Skeletal muscle tissue (tissue), 4 donors: Measurements from ENCODE around the gene DSC1. TPM values are rescaled to one million over a fixed set of nuclear protein-coding genes. Genes with fewer than 3 reads are reported as not detected.
"Not testable (repeated sequence)": the region's sequence is repeated elsewhere in the genome, so short reads cannot be mapped to it uniquely, and the experiment has no call there.

Experiments used
- H3K27ac ChIP-seq: one replicate; pipeline ENCODE4 v1.7.0; 2013; ENCODE audit warnings: mild to moderate bottlenecking, low read depth, low read length, inconsistent platforms
- H3K27me3 ChIP-seq, 3 donors: one replicate each; pipeline ENCODE4 v1.7.0; 2013; ENCODE audit warnings: low read length in 3 of 3; ENCODE audit not compliant: control insufficient read depth in 3 of 3, insufficient read depth in 3 of 3
- H3K36me3 ChIP-seq, 3 donors: one replicate each; pipeline ENCODE4 v1.7.0; 2013; ENCODE audit warnings: low read length in 3 of 3; ENCODE audit not compliant: control insufficient read depth in 3 of 3, insufficient read depth in 3 of 3
- H3K4me1 ChIP-seq, 3 donors: one replicate each; pipeline ENCODE4 v1.7.0; 2013; ENCODE audit warnings: low read length in 3 of 3, mild to moderate bottlenecking in 3 of 3; ENCODE audit not compliant: control insufficient read depth in 3 of 3, insufficient read depth in 3 of 3
- H3K4me3 ChIP-seq, 3 donors: one replicate each; pipeline ENCODE4 v1.7.0; 2013; ENCODE audit warnings: low read length in 3 of 3
- H3K9ac ChIP-seq, 3 donors: one replicate each; pipeline ENCODE4 v1.7.0; 2013; ENCODE audit warnings: low read length in 3 of 3, mild to moderate bottlenecking in 3 of 3, moderate library complexity in 2 of 3, low read depth in 1 of 3
- H3K9me3 ChIP-seq, 3 donors: one replicate each; pipeline ENCODE4 v1.7.0; 2013; ENCODE audit warnings: low read length in 3 of 3; ENCODE audit not compliant: control insufficient read depth in 3 of 3
- total RNA-seq: library from RNA; depleted of rRNA; stranded (reverse); fragments of >200 nt; gene quantifications from one replicate; pipeline ENCODE4 v1.2.3, GENCODE V29; 2014
- donor health status: Osteomylitis.

Gene DSC1
- total RNA-seq, 1 donor from 2014 or later, result not detected

GRCh38 chr18:31146809-31147208 is 15.8 kb downstream of the DSC1 start:
- Histone ChIP-seq H3K27me3 (no peaks in the 10 kb centered on the region), H3K36me3 (no peaks in the 10 kb centered on the region), H3K4me3 (no peak overlapping the region), H3K4me1 (no peaks in the 10 kb centered on the region), H3K9me3 (peaks cover 0 to 3% (median 0%) of the 10 kb centered on the region in 3 donors), H3K9ac (no peak overlapping the region), H3K27ac (no peak overlapping the region)

- Histone ChIP-seq H3K9ac (no peak overlapping the region), H3K9me3 (no peaks in the 10 kb centered on the region), H3K27me3 (no peaks in the 10 kb centered on the region), H3K4me3 (no peak overlapping the region), H3K27ac (no peak overlapping the region), H3K36me3 (no peaks in the 10 kb centered on the region), H3K4me1 (no peaks in the 10 kb centered on the region)
These were observed 19.6 kb downstream of the DSC1 start for GRCh38 chr18:31143025-31143424.

GRCh38 chr18:31138709-31139108 is 23.9 kb downstream of the DSC1 start:
- no peak overlapping the region for H3K27ac ChIP-seq
- H3K27me3 ChIP-seq, result no peaks in the 10 kb centered on the region
- no peaks in the 10 kb centered on the region for H3K4me1 ChIP-seq
- no peak overlapping the region for H3K4me3 ChIP-seq
- H3K9ac ChIP-seq, result no peak overlapping the region
- no peaks in the 10 kb centered on the region for H3K36me3 ChIP-seq
- no peaks in the 10 kb centered on the region for H3K9me3 ChIP-seq

GRCh38 chr18:31134988-31135529 is 27.6 kb downstream of the DSC1 start:
- H3K27ac ChIP-seq, result no peak overlapping the region
- H3K27me3 ChIP-seq, result no peaks in the 10 kb centered on the region
- H3K4me1 ChIP-seq, result no peaks in the 10 kb centered on the region
- H3K9me3 ChIP-seq, result no peaks in the 10 kb centered on the region
- no peaks in the 10 kb centered on the region for H3K36me3 ChIP-seq
- no peak overlapping the region for H3K4me3 ChIP-seq
- H3K9ac ChIP-seq, result no peak overlapping the region

- Histone ChIP-seq H3K36me3 (no peaks in the 10 kb centered on the region), H3K4me1 (no peaks in the 10 kb centered on the region), H3K9ac (no peak overlapping the region), H3K27ac (no peak overlapping the region), H3K27me3 (no peaks in the 10 kb centered on the region), H3K9me3 (no peaks in the 10 kb centered on the region), H3K4me3 (no peak overlapping the region)
These were observed 33.1 kb downstream of the DSC1 start for GRCh38 chr18:31129398-31130115.

- H3K9ac ChIP-seq, result no peak overlapping the region
These were observed 36.8 kb downstream of the DSC1 start for GRCh38 chr18:31125878-31126277.

GRCh38 chr18:31123125-31123524 is 39.5 kb downstream of the DSC1 start:
- H3K9ac ChIP-seq, H3K9me3 ChIP-seq, H3K4me1 ChIP-seq, H3K4me3 ChIP-seq, H3K36me3 ChIP-seq, H3K27me3 ChIP-seq, H3K27ac ChIP-seq: not testable (repeated sequence)

More at GRCh38 chr18:31125878-31126277, 36.8 kb downstream of the DSC1 start:
- Histone ChIP-seq H3K9me3 (no peaks in the 10 kb centered on the region), H3K27me3 (no peaks in the 10 kb centered on the region), H3K4me3 (no peak overlapping the region), H3K36me3 (no peaks in the 10 kb centered on the region), H3K4me1 (no peaks in the 10 kb centered on the region), H3K27ac (no peak overlapping the region)

GRCh38 chr18:31120594-31120993 is 42.1 kb downstream of the DSC1 start:
- Histone ChIP-seq H3K9me3 (no peaks in the 10 kb centered on the region), H3K4me3 (no peak overlapping the region), H3K36me3 (no peaks in the 10 kb centered on the region), H3K27ac (no peak overlapping the region), H3K4me1 (no peaks in the 10 kb centered on the region), H3K27me3 (no peaks in the 10 kb centered on the region), H3K9ac (no peak overlapping the region)

GRCh38 chr18:31116853-31117595 is 45.6 kb downstream of the DSC1 start:
- Histone ChIP-seq H3K36me3 (no peaks in the 10 kb centered on the region), H3K4me1 (no peaks in the 10 kb centered on the region), H3K27ac (no peak overlapping the region), H3K9ac (no peak overlapping the region), H3K27me3 (no peaks in the 10 kb centered on the region), H3K9me3 (no peaks in the 10 kb centered on the region), H3K4me3 (no peak overlapping the region)

GRCh38 chr18:31112804-31113203 is 49.9 kb downstream of the DSC1 start:
- no peaks in the 10 kb centered on the region for H3K4me1 ChIP-seq
- H3K4me3 ChIP-seq, result no peak overlapping the region
- no peaks in the 10 kb centered on the region for H3K9me3 ChIP-seq
- no peak overlapping the region for H3K27ac ChIP-seq
- no peak overlapping the region for H3K9ac ChIP-seq
- no peaks in the 10 kb centered on the region for H3K36me3 ChIP-seq
- no peaks in the 10 kb centered on the region for H3K27me3 ChIP-seq
